GM19351 (cell line): ENCODE measurements around the gene PIAS4.
"Not testable (repeated sequence)": the region's sequence is repeated elsewhere in the genome, so short reads cannot be mapped to it uniquely, and the experiment has no call there.

Experiments used
- ATAC-seq: cut with Tn5 transposase; IDR thresholded peaks from one replicate; pipeline ENCODE4 v1.9.1; 2021; ENCODE audit warnings: mild to moderate bottlenecking, moderate library complexity; ENCODE audit not compliant: unreplicated experiment

Gene PIAS4

DNA sequence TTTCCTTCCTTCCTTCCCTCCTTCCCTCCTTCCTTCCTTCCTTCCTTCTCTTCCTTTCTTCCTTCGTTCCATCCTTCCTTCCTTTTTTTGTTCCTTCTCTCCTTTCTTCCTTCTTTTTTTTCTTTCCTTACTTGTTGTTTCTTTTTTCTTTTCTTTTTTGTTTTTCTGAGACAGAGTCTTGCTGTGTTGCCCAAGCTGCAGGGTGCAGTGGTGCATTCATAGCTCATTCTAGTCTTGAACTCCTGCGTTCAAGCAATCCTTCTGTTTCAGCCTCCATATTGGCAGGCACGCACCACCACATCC lies 16.8 kb upstream of the PIAS4 start:
- no peak for ATAC-seq

DNA sequence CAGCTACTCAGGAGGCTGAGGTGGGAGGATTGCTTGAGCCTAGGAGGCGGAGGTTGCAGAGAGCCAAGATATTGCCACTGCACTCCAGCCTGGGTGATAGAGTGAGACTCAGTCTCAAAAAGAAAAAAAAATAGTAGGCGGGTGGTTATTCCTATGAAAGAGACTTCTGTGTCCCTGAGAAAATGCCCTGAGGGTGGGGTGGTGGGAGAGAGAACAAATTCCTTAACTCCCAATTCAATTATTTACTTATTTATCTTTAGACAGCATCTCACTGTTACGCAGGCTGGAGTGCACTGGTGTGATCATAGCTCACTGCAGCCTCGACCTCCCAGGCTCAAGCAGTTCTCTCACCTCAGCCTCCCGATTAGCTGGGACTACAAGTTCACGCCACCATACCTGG lies 11.9 kb upstream of the PIAS4 start:
- no peak for ATAC-seq

DNA sequence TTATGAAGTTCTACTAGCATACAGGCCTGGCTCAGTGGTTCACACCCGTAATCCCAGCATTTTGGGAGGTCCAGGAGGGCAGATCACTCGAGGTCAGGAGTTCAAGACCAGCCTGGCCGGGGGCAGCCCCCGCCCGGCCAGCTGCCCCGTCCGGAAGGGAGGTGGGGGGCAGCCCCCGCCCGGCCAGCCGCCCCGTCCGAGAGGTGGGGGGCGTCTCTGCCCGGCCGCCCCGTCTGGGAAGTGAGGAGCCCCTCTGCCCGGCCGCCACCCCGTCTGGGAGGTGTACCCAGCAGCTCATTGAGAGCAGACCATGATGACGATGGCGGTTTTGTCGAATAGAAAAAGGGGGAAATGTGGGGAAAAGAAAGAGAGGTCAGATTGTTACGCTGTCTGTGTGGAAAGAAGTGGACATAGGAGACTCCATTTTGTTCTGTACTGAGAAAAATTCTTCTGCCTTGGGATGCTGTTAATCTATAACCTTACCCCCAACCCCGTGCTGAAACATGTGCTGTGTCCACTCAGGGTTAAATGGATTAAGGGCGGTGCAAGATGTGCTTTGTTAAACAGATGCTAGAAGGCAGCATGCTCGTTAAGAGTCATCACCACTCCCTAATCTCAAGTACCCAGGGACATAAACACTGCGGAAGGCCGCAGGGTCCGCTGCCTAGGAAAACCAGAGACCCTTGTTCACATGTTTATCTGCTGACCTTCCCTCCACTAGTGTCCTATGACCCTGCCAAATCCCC lies 8.7 kb upstream of the PIAS4 start:
- not testable (repeated sequence) for ATAC-seq

DNA sequence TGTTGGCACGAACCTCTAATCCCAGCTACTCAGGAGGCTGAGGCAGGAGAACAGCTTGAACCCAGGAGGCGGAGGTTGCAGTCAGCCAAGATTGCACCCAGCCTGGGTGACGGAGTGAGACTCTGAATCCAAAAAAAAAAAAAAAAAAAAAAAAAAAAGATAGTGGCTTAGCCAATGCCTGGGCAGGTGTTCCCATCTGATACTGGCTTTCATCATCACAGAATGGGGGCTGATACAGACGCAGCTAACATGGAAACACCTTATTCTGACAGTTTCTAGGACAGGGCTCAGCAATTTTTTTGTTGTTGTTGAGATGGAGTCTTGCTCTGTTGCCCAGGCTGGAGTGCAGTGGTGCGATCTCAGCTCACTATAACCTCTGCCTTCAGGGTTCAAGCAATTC lies 6.7 kb upstream of the PIAS4 start:
- ATAC-seq: not testable (repeated sequence)

DNA sequence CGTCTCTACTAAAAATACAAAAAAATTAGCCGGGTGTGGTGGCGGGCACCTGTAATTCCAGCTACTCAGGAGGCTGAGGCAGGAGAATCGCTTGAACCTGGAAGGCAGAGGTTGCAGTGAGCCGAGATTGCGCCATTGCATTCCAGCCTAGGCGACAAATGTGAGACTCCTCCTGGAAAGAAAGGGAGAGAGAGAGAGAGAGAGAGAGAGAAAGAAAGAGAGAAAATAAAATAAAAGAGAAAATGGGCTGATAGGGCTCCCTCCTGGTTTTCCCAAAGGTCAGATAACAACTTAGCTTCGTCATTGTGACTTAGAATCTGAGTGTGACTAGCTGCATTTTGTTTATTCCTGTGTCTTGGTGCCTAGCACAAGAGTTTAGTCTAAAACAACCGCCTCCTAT lies 2.1 kb upstream of the PIAS4 start:
- not testable (repeated sequence) for ATAC-seq

DNA sequence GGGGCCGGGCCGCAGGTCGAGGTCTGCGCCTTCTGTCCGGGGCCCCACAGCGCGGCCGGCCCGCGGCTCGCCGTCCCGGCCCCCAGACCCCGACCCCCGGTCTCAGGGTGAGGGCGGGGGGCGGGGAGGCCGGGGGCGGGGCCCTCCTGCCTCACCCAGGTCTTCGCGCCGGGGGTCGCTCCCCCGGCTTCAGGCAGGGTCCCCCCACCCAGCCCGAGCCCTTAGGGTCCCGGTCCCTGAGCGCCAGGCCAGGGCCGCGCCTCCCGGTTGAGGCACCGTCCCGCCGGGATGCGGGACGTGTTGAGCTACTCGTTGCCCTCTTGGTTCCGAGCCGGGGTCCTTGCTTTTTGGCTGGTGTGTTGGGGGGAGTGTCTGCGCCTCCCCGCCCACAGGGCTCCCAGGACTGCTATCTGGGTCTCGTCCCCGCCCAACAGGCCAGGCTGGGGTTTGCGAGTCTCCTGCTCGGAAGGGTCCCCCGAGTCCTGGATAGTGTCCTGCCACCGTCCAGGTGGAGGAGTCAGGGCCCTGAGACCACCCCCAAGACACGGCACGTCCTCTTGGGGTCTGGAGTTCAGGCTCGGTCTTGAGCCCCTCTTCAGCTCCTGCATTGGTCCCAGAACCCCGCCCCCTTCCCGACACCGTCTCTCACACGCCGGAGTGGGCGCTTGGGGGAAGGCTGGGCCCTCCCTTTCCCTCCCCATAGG lies 452 bp downstream of the PIAS4 start:
- peak; percentile 10 for ATAC-seq

DNA sequence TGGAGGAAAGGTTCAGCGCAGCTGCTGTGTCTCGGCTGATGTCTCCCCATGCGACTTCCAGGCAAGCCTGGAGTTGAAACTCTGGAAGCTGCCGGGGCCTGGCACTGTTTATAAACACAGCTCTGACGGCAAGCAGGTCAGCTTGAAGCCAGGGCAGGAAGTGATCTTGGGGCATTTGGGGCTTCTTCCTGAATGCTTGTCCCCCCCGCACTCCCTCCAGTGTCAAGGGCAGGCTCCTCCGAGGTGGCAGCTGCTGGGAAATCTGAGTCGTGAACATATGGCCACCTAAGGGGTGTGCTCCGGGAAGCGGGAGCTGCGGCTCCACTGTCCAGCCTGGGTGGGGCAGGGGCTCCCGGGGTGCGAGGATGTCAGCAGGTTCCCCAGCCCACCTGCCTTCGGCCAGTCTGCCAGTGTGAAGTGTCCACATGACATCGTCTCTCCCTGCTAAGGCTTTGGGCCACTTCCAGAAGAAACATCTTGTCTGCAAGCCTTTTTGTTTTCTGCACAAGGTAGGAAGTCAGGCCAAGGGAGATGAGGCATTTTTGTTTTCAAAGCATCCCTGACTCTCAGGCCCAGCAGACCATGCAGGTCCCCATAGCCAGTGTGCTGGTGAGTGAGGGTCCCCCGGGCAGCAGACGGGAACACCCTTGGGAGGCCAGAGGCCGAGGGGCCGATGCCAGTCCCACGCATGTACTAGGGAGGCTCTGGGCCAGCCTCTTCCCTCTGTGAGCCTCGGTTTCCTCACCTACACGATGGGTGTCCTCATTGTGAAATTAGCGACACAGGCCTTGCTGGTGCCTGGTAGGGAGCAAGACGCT lies 2.7 kb downstream of the PIAS4 start:
- no peak for ATAC-seq

DNA sequence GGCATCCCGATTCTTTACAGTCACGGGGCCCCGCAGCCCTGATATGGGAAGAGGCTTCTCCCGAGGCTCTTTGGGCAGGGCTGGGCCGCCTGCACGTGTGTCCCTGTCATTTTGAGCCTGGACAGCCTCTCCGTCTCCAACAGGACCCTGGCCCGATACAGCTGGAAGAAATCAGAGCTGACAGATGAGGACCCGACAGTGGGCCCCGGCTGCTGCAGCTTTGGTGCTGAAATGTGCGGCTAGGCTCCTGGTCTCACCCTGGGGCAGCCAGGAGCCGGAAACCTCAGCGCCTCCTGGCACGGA lies 3.2 kb downstream of the PIAS4 start:
- ATAC-seq: no peak

DNA sequence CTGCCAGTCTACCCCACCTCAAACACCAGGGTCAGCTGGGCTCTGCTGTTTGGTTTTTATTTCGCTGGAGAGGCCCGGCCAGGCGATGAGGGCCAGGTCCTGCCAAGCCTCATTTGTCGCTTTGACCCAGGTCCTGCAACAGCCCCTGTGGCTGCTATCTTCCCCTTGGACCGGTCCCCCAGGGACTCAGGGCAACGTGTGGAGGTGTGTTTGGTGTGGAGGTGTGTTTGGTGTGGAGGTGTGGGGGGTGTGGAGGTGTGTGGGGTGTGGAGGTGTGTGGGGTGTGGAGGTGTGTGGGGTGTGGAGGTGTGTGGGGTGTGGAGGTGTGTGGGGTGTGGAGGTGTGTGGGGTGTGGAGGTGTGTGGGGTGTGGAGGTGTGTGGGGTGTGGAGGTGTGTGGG lies 3.9 kb downstream of the PIAS4 start:
- not testable (repeated sequence) for ATAC-seq

DNA sequence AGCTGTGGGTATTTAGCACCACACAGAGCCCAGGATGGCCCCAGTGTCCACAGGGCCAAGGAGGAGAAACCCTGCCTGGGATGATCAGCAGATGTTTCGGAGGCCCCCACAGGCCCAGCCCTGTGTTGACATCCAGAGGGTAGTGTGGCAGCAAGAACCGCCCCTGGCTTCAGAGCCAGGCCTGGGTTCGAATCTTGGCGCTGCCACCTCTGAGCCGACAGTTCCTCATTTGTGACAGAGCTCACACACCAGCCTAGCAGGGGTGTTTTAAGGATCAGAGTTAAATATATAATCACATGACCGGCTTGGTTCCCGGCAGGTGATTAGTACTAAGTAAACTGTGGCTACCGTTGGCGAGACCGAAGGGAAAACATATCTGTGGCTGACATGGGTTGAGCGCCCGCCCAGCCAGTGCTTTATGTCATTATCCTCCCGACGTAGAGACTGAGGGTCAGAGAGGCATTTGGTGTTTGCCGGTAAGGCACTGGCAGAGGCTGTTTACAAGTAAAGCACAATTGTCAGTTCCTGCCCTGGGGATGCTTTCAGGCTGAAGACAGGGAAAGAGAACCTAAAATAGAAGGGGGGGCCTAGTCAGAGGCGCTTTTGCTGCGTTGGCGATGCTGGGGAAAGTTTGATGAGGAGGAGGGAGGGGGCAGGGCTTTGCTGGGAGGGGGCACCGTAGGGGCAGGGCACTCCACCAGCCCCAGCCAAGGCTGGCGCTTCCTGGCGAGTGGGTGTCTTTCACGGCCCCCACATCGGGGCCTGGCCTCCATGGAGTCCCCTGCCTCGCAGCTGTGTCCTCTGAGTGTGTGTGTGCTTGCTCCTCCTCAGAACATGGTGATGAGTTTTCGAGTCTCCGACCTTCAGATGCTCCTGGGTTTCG lies 4.8 kb downstream of the PIAS4 start:
- no peak for ATAC-seq

DNA sequence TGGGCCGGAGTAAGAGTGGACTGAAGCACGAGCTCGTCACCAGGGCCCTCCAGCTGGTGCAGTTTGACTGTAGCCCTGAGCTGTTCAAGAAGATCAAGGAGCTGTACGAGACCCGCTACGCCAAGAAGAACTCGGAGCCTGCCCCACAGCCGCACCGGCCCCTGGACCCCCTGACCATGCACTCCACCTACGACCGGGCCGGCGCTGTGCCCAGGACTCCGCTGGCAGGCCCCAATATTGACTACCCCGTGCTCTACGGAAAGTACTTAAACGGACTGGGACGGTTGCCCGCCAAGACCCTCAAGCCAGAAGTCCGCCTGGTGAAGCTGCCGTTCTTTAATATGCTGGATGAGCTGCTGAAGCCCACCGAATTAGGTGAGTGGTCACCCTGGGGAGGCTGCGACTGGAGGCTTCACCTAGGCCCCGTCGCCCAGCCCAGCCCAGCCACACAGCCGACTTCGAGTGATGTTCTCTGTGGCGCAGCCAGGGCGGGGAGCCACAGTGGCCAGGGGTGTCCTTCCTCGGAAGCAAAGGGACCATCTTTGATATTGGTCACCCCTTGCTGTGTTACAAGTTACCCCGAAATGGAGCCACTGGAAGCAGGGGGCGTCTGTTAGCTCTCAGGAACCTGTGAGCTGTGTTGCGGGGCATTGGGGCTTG lies 5.6 kb downstream of the PIAS4 start:
- ATAC-seq: no peak

DNA sequence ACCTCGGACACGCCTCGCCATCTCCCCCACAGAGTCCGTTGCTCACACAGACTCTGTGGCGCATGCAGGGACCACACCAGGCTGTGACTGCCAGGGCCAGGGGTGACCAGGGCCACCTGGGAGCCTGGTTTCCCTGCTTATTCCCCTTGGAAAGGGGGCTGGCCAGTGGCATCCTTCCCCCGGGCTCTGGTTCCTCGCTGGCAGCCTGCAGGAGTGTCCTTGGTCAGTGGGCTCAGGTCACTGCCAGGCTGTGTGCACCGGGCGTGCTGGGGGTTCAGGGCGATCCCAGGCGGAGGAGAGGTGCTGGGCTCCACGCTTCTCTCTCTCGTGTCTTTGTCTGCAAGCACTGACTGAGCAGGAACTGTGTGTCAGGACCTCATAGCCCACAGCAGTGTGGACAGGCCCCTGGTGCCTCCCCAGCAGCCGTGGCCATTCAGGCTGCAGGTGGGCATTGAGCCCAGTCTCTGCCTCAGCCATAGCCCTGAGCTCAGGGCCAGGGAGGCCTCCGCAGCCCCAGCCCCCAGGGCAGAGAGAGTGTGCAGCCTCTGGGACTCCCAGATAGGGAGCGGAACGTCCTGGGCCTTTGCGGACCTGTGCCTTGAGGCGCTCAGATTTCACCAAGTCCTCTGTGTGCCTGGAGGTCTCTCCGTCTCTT lies 6.5 kb downstream of the PIAS4 start:
- ATAC-seq: no peak

DNA sequence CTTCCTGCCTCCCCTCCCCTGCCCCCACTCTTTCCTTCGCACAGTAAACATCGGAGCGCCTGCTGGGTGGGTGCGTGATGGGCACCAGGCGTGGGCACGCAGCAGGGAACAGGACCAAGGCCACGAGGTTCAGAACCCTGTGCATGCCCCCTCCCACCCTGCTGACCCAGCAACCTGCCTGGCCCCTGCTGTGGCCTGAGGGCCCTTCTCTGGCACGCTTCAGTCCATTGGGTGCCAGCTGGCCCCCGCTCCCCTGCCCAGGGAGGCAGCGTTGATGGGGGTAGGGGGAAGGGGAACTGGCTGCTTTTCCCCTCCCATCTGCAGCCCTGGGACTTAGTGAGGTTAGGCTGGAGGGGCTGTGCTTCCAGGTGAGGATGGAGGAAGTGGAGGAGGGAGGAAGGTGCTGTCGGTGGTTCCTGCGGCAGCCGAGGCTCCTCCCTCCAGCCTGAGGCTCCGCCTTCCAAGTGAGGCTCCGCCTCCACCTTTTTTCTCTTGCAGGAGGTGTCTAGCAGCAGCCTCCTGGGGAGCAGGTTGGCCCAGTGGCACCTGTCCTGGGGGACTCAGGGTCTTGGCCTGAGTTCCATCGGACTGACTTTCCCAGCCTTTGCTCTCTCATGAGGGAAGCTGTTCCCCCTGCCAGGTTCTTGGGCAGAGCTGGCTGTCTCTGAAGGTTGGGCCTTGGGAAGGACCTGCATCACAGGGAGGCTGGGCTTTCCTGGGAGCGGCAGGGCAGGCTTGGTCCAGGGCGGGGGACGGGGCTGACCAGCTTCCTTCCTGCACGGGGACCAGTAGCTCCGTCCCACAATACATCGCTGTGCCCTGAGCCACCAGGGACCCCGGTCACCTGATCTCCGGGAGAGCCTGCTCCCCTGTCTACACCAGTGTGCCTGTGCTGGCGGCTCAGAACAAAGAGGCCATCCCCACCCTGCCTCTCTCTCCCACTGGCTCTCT lies 7.3 kb downstream of the PIAS4 start:
- ATAC-seq: no peak

DNA sequence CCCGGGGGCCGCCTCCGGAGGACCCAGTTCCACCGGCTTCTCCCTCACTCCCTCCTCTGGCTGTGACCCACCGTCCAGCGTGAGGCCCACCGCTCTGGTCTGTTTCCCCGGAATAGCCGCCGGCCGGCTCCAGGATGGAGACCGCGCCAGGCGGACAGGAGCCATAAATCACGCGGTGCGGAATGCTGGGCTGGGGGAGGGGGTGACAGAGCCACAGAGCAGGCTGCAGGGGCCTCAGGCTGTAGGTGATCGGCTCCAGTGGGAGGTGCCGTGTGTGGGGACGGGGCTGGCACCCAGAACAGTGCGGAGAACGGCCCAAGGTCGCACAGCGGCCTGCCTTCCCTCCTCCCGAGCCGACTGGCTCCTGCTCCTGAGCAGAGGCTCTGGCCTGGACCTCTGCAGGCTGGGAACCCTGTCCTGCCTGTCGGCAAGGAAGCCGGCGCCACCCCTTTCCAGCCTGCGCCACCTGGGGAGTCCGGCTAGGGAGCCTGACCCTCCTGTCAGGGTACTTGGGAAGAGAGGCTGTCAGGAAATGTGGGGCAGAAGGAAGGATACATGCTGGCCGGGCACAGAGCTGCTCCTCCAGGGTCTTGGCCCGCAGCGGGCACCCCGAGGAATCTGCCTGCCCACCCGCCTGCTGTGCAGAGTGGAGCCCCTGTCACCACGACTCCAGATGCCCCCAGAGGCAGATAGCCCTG lies 8.3 kb downstream of the PIAS4 start:
- no peak for ATAC-seq

DNA sequence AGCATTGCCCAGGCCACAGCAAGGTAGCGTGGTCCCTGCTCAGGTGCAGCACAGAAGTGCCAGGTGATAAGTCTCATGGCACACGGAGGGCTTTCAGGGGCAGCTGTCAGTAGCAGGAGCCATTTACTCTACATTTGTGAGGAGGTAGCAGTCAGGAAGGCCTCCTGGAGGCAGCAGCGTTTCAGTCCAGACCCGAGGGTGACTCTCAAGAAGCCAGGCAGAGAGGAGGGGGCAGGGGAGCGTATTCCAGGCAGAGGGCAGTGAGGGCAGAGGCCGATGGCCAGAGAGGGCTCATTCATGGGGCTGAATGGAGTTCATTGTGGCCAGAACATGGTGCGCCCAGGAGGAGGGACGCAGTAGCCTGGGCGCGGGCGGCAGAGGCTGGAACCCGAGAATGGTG lies 8.9 kb downstream of the PIAS4 start:
- no peak for ATAC-seq

DNA sequence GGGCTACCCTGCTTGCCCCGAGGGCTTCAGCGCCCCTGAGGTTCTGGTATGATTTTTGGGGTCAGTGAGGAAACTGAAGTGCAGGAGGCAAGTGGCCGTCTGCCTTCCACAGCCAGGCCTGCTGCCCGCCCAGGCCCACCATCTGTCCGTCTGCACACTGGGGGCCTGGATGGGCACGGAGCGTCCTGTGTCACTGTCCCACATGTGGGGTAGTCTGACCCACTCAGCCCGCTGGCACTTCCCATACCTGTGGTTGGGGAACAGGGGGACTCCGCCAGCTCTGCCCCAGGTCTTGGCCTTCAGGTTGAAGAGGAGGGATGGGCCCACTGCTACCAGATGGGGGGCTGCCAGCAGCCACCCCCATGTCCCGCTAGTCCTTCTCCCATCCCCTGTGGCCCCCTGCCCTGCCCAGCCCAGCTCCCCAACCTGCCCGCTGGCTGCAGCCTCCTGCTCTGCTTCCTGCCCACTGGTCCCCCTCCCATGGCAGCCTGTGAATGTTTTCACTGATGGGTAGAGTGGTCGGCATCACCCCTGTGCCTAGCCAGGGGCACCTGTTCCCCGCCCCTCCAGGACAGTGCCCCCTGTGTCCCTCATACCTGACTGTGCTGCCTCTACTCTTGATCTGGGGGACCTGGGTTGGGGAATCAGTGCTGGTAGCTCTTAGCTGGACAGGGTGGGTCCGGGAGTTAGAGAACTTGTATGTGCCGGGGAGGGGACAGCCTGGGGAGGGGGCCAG lies 9.5 kb downstream of the PIAS4 start:
- ATAC-seq: no peak

DNA sequence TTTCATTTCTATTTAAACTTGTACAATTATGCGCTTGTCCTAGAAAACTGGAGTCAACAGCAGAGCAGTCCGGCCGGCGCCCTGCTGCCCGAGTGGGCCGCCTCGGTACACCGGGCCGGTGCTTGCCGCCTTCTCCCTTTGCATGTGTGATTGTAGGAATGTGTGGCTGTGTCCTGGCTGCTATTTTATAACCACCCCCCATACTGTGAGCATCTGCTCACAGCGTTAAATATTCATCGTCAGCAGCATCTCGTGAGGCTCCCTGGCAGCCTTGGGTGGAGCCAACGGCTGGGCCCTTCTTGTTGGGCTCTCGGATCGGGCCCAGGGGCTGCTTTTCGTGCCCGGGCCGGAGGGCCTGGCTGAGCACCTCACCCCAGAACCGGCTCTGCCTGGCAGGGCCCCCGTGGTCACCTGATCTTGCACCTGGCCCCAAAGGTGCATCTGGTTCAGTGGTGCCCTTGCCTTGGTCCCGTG lies 10.6 kb downstream of the PIAS4 start:
- ATAC-seq: no peak
